IMR-90 (cell line): ENCODE measurements around the gene RBP5. TPM values are rescaled to one million over a fixed set of nuclear protein-coding genes. Genes with fewer than 3 reads are reported as not detected.

Source experiments
- ATAC-seq: fragments of 200-7000 bp; cut with Tn5 transposase; 2 replicates; pipeline ENCODE4 v1.9.1; 2020; ENCODE audit warnings: low read depth, mild to moderate bottlenecking, moderate library complexity
- BruUV-seq: library from RNA; stranded (reverse); fragments of 400-500 nt; replicated peaks from 2 replicates; lab custom pipeline; 2021; lab: Mats Ljungman, UMichigan
- CTCF ChIA-PET: fragments of 300-600 bp; formaldehyde crosslinking; extraction: SDS; loops from one replicate; lab custom pipeline; 2021; ENCODE audit warnings: antibody characterized with exemption; lab: Yijun Ruan, JAX
- POLR2A ChIA-PET: fragments of 300-600 bp; sonication (Branson Sonifier 250); formaldehyde crosslinking; loops from one replicate; lab custom pipeline; 2022; ENCODE audit warnings: antibody characterized with exemption; ENCODE audit not compliant: unreplicated experiment; lab: Charles Lee
- DNase-seq: peaks from one replicate; pipeline ENCODE4 v3.0.0; 2013
- H2AFZ ChIP-seq: replicated peaks from 2 replicates; pipeline ENCODE3; 2013; ENCODE audit warnings: low read length, mild to moderate bottlenecking; ENCODE audit not compliant: poor library complexity
- H2AK5ac ChIP-seq: 2 replicates; pipeline ENCODE4 v1.6.1; 2013; ENCODE audit warnings: low read depth, low read length, inconsistent platforms
- H2AK9ac ChIP-seq: replicated peaks from 2 replicates; pipeline ENCODE3; 2013; ENCODE audit warnings: mild to moderate bottlenecking, low read depth, low read length, moderate library complexity; ENCODE audit not compliant: poor library complexity
- H2BK120ac ChIP-seq: 2 replicates; pipeline ENCODE4 v1.6.1; 2013; ENCODE audit warnings: low read depth, low read length, inconsistent platforms
- H2BK15ac ChIP-seq: 3 replicates; pipeline ENCODE4 v1.6.1; 2013; ENCODE audit warnings: low read depth, low read length, inconsistent platforms
- H2BK20ac ChIP-seq: 2 replicates; pipeline ENCODE4 v1.6.1; 2013; ENCODE audit warnings: low read depth, mild to moderate bottlenecking, inconsistent platforms, low read length, moderate library complexity
- H2BK5ac ChIP-seq: 2 replicates; pipeline ENCODE4 v1.6.1; 2013; ENCODE audit warnings: mild to moderate bottlenecking, low read depth, low read length, inconsistent platforms; ENCODE audit not compliant: poor library complexity, severe bottlenecking
- H3K14ac ChIP-seq: replicated peaks from 2 replicates; pipeline ENCODE4 v1.6.1; 2013; ENCODE audit warnings: low read depth, low read length, inconsistent platforms
- H3K18ac ChIP-seq: 2 replicates; pipeline ENCODE4 v1.6.1; 2013; ENCODE audit warnings: low read depth, low read length, control low read depth
- H3K23ac ChIP-seq: 2 replicates; pipeline ENCODE4 v1.6.1; 2013; ENCODE audit warnings: low read depth, low read length, inconsistent platforms
- H3K27ac ChIP-seq: 2 replicates; pipeline ENCODE4 v1.5.1; 2013; ENCODE audit warnings: mild to moderate bottlenecking, control low read depth, low read length; ENCODE audit not compliant: insufficient read depth
- H3K27me3 ChIP-seq: 2 replicates; pipeline ENCODE4 v1.6.1; 2013; ENCODE audit warnings: low read length; ENCODE audit not compliant: control insufficient read depth, insufficient read depth
- H3K36me3 ChIP-seq: 2 replicates; pipeline ENCODE4 v1.6.1; 2013; ENCODE audit warnings: low read length, mixed read lengths; ENCODE audit not compliant: control insufficient read depth, insufficient read depth
- H3K4ac ChIP-seq: 2 replicates; pipeline ENCODE4 v1.6.1; 2013; ENCODE audit warnings: low read depth, low read length, inconsistent platforms
- H3K4me1 ChIP-seq: 2 replicates; pipeline ENCODE4 v1.6.1; 2013; ENCODE audit warnings: low read length, mixed read lengths; ENCODE audit not compliant: control insufficient read depth, insufficient read depth
- H3K4me2 ChIP-seq: 2 replicates; pipeline ENCODE4 v1.6.1; 2013; ENCODE audit warnings: low read depth, mild to moderate bottlenecking, control low read depth, low read length, moderate library complexity
- H3K4me3 ChIP-seq: 2 replicates; pipeline ENCODE4 v1.5.1; 2013; ENCODE audit warnings: low read depth, mild to moderate bottlenecking, control low read depth, low read length, moderate library complexity; ENCODE audit not compliant: insufficient read depth
- H3K56ac ChIP-seq: 2 replicates; pipeline ENCODE4 v1.6.1; 2013; ENCODE audit warnings: low read length, inconsistent platforms; ENCODE audit not compliant: insufficient read depth; ENCODE audit errors: extremely low read depth
- H3K79me1 ChIP-seq, 2 experiments: 2 replicates each; pipeline ENCODE4 v1.6.1; 2013; ENCODE audit warnings: low read length in 2 of 2, inconsistent platforms in 1 of 2, low read depth in 1 of 2
- H3K9ac ChIP-seq: 2 replicates; pipeline ENCODE4 v1.6.1; 2013; ENCODE audit warnings: low read depth, low read length, control low read depth
- H3K9me1 ChIP-seq: 2 replicates; pipeline ENCODE4 v1.6.1; 2013; ENCODE audit warnings: low read length, inconsistent platforms; ENCODE audit not compliant: insufficient read depth
- H3K9me3 ChIP-seq: 2 replicates; pipeline ENCODE4 v1.6.1; 2013; ENCODE audit warnings: low read length; ENCODE audit not compliant: control insufficient read depth, insufficient read depth
- H4K20me1 ChIP-seq: 2 replicates; pipeline ENCODE4 v1.6.1; 2013; ENCODE audit warnings: low read length, inconsistent platforms; ENCODE audit not compliant: insufficient read depth
- H4K5ac ChIP-seq: 2 replicates; pipeline ENCODE4 v1.6.1; 2013; ENCODE audit warnings: mild to moderate bottlenecking, low read depth, low read length, control low read depth
- H4K8ac ChIP-seq, 2 experiments: 2 replicates each; pipeline ENCODE4 v1.6.1; 2013; ENCODE audit warnings: low read depth in 2 of 2, low read length in 2 of 2, control low read depth in 1 of 2, inconsistent platforms in 1 of 2
- H4K91ac ChIP-seq: 2 replicates; pipeline ENCODE4 v1.6.1; 2013; ENCODE audit warnings: low read depth, low read length, inconsistent platforms; ENCODE audit not compliant: insufficient read depth
- BHLHE40 ChIP-seq: fragments of 150-350 bp; IDR thresholded peaks from 2 replicates; pipeline ENCODE4 v1.6.1; 2016; ENCODE audit warnings: mild to moderate bottlenecking, low read depth, low read length
- CEBPB ChIP-seq: IDR thresholded peaks from 2 replicates; pipeline ENCODE4 v1.6.1; 2012; ENCODE audit warnings: low read depth, low read length, improper control_type of control experiment
- CHD1 ChIP-seq: IDR thresholded peaks from 2 replicates; pipeline ENCODE4 v1.6.1; 2012; ENCODE audit warnings: low read depth, low read length, improper control_type of control experiment
- FOS ChIP-seq: fragments of 150-350 bp; IDR thresholded peaks from 2 replicates; pipeline ENCODE4 v1.6.1; 2016; ENCODE audit warnings: low read depth, low read length
- MAFK ChIP-seq: IDR thresholded peaks from 2 replicates; pipeline ENCODE4 v1.6.1; 2012; ENCODE audit warnings: low read depth, low read length, improper control_type of control experiment
- MAZ ChIP-seq: IDR thresholded peaks from 2 replicates; pipeline ENCODE4 v1.6.1; 2012; ENCODE audit warnings: low read depth, mild to moderate bottlenecking, low read length, improper control_type of control experiment, moderate library complexity, borderline replicate concordance
- MXI1 ChIP-seq: IDR thresholded peaks from 2 replicates; pipeline ENCODE4 v1.6.1; 2012; ENCODE audit warnings: low read depth, mild to moderate bottlenecking, low read length, moderate library complexity, borderline replicate concordance
- NFE2L2 ChIP-seq: fragments of 150-350 bp; IDR thresholded peaks from 2 replicates; pipeline ENCODE4 v1.6.1; 2016; ENCODE audit warnings: low read depth, mild to moderate bottlenecking, low read length
- POLR2A ChIP-seq: IDR thresholded peaks from 2 replicates; pipeline ENCODE4 v1.6.1; 2012; ENCODE audit warnings: mild to moderate bottlenecking, low read depth, low read length
- RAD21 ChIP-seq: IDR thresholded peaks from 2 replicates; pipeline ENCODE4 v1.6.1; 2012; ENCODE audit warnings: low read length, improper control_type of control experiment
- RCOR1 ChIP-seq: IDR thresholded peaks from 2 replicates; pipeline ENCODE4 v1.6.1; 2012; ENCODE audit warnings: mild to moderate bottlenecking, low read length, improper control_type of control experiment; ENCODE audit not compliant: insufficient replicate concordance
- RFX5 ChIP-seq: IDR thresholded peaks from 2 replicates; pipeline ENCODE4 v1.8.0; 2012; ENCODE audit warnings: low read depth, mild to moderate bottlenecking, low read length, moderate library complexity
- SMC3 ChIP-seq: fragments of 150-350 bp; IDR thresholded peaks from 2 replicates; pipeline ENCODE4 v1.6.1; 2016; ENCODE audit warnings: low read depth, mild to moderate bottlenecking, antibody characterized with exemption, low read length, moderate library complexity
- WGBS, 2 experiments: methylation state at CpG; one replicate each; pipeline versions ENCODE4 v1.1.5 to v1.1.7; 2013; ENCODE audit warnings: missing lambda C conversion rate in 2 of 2; ENCODE audit not compliant: insufficient read length in 1 of 2; ENCODE audit errors: extremely low coverage in 2 of 2; 5-methylcytosine and 5-hydroxymethylcytosine counted together
- dilution Hi-C: fragments of 300-500 bp; cut with HindIII; formaldehyde crosslinking; loops from one replicate; pipeline ENCODE4 v1.14.3; 2018; ENCODE audit warnings: low sequenced_read_pairs; ENCODE audit not compliant: unreplicated experiment
- in situ Hi-C: fragments of 300-500 bp; cut with MboI; formaldehyde crosslinking; loops from 3 replicates; pipeline ENCODE4 v1.14.3; 2019; ENCODE audit warnings: low sequenced_read_pairs, inconsistent platforms, mixed read lengths
- intact Hi-C: fragments of 100-400 bp; cut with micrococcal nuclease; formaldehyde crosslinking; loops from 2 replicates; pipeline ENCODE4 v1.10.0; 2022
- polyA plus RNA-seq, 3 experiments: library from polyadenylated mRNA; depleted of rRNA; stranded (reverse); fragments of >200 nt; gene quantifications; 2 replicates each; pipeline ENCODE4 v1.2.3, GENCODE V29; 2012; ENCODE audit warnings: low replicate concordance in 1 of 3
- total RNA-seq: library from RNA; depleted of rRNA; stranded (reverse); fragments of >200 nt; gene quantifications from 2 replicates; pipeline ENCODE4 v1.2.3, GENCODE V29; 2012
- TF ChIP-seq, protein P1 (sequence below): fragments of 150-350 bp; IDR thresholded peaks from 2 replicates; pipeline ENCODE4 v1.6.1; 2016; ENCODE audit warnings: low read depth, mild to moderate bottlenecking, low read length, moderate library complexity, borderline replicate concordance
- TF ChIP-seq, protein P2 (sequence below): fragments of 150-350 bp; IDR thresholded peaks from 2 replicates; pipeline ENCODE4 v1.6.1; 2017; ENCODE audit warnings: mild to moderate bottlenecking, antibody characterized with exemption, low read length, low read depth
- TF ChIP-seq, protein P3 (sequence below): conservative IDR thresholded peaks from 2 replicates; pipeline ENCODE4 v1.5.1; 2012; ENCODE audit warnings: mild to moderate bottlenecking, low read depth, low read length, improper control_type of control experiment

The RBP5 gene
- total and polyA plus RNA-seq, 2 of the 4 experiments (the other 2 are of a cell fraction), result 0.15 TPM; not detected in 1

DNA sequence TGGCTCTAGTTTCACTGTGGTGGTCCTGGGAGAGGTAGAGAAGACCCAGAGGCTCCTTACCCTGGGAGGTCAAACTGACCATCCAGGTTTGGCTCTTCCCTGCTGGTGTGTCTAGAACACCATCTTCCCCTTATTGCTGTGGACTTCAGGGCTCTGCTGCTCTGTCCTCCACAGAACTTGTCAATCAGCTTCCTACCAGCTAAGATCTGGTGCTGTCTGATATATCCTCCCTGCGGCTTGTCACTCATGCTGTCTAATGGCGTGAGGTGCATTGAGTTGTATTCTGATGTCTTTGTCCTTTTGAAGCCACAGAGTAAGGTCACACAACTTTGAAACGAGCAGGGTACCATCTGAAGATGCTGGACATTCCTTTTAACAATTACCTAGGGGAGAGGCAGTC lies 12.5 kb downstream of the RBP5 start:
- WGBS, 2 experiments, result no CpG with 5 or more reads among the region's 3 CpGs
- no TSS peak for BruUV-seq

More for the DNA sequence above, 12.5 kb downstream of the RBP5 start:
- H3K79me1 ChIP-seq, result 0 out of 4 replicates have a peak, but pooled peaks cover 0 to 7% of the 10 kb centered on the region in 2 experiments
- DNase-seq (no peak), ATAC-seq (no peak)
- no peak overlapping the region for H3K23ac ChIP-seq
- H3K27ac ChIP-seq, result no peak overlapping the region
- H2BK15ac ChIP-seq, result no peak overlapping the region
- H2AK9ac ChIP-seq, result peak overlapping the region; percentile 12
- no peak overlapping the region for H3K4ac ChIP-seq
- no peak overlapping the region for H3K4me3 ChIP-seq
- POLR2A ChIA-PET, result no interaction called here
- H3K9me1 ChIP-seq, result no peaks in the 10 kb centered on the region
- no peak overlapping the region for H3K18ac ChIP-seq
- H3K14ac ChIP-seq, result no peak overlapping the region
- no peaks in the 10 kb centered on the region for H3K27me3 ChIP-seq
- H2BK120ac ChIP-seq, result no peak overlapping the region
- H4K8ac ChIP-seq, result no peak overlapping the region
- H3K4me1 ChIP-seq, result no peaks in the 10 kb centered on the region; the same call in 1 of the 2 replicates
- H4K91ac ChIP-seq, result no peak overlapping the region
- H2BK5ac ChIP-seq, result no peak overlapping the region
- in situ Hi-C loops, result loop anchor here (10.0 kb wide), 1 partner anchor 171 kb away; the partner anchor contains the start of genes C12orf57 and RNU7-1
- no peak overlapping the region for H2BK20ac ChIP-seq
- H4K20me1 ChIP-seq, result no peaks in the 10 kb centered on the region
- dilution Hi-C loops, result no loop called here
- no peak overlapping the region for H3K9ac ChIP-seq
- H3K36me3 ChIP-seq, result peaks cover 41% of the 10 kb centered on the region
- no peak overlapping the region for H3K4me2 ChIP-seq
- no peak overlapping the region for H4K5ac ChIP-seq
- CTCF ChIA-PET, result no interaction called here
- no peak overlapping the region for H2AFZ ChIP-seq
- H3K56ac ChIP-seq, result no peak overlapping the region
- intact Hi-C loops, result no loop called here
- no peaks in the 10 kb centered on the region for H3K9me3 ChIP-seq
- no peak overlapping the region for H2AK5ac ChIP-seq
- TF ChIP-seq NFE2L2, result no peak
- TF ChIP-seq, protein P1, sequence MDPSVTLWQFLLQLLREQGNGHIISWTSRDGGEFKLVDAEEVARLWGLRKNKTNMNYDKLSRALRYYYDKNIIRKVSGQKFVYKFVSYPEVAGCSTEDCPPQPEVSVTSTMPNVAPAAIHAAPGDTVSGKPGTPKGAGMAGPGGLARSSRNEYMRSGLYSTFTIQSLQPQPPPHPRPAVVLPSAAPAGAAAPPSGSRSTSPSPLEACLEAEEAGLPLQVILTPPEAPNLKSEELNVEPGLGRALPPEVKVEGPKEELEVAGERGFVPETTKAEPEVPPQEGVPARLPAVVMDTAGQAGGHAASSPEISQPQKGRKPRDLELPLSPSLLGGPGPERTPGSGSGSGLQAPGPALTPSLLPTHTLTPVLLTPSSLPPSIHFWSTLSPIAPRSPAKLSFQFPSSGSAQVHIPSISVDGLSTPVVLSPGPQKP, result no peak
- no peak for TF ChIP-seq POLR2A
- TF ChIP-seq, protein P2, sequence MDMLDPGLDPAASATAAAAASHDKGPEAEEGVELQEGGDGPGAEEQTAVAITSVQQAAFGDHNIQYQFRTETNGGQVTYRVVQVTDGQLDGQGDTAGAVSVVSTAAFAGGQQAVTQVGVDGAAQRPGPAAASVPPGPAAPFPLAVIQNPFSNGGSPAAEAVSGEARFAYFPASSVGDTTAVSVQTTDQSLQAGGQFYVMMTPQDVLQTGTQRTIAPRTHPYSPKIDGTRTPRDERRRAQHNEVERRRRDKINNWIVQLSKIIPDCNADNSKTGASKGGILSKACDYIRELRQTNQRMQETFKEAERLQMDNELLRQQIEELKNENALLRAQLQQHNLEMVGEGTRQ, result no peak
- TF ChIP-seq SMC3, result no peak
- TF ChIP-seq MXI1, result no peak
- TF ChIP-seq, protein P3, sequence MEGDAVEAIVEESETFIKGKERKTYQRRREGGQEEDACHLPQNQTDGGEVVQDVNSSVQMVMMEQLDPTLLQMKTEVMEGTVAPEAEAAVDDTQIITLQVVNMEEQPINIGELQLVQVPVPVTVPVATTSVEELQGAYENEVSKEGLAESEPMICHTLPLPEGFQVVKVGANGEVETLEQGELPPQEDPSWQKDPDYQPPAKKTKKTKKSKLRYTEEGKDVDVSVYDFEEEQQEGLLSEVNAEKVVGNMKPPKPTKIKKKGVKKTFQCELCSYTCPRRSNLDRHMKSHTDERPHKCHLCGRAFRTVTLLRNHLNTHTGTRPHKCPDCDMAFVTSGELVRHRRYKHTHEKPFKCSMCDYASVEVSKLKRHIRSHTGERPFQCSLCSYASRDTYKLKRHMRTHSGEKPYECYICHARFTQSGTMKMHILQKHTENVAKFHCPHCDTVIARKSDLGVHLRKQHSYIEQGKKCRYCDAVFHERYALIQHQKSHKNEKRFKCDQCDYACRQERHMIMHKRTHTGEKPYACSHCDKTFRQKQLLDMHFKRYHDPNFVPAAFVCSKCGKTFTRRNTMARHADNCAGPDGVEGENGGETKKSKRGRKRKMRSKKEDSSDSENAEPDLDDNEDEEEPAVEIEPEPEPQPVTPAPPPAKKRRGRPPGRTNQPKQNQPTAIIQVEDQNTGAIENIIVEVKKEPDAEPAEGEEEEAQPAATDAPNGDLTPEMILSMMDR, result no peak
- TF ChIP-seq RFX5, result no peak
- TF ChIP-seq CHD1, result no peak
- no peak for TF ChIP-seq RCOR1
- no peak for TF ChIP-seq FOS
- TF ChIP-seq MAZ, result no peak
- TF ChIP-seq RAD21, result no peak
- no peak for TF ChIP-seq BHLHE40
- TF ChIP-seq CEBPB, result no peak
- TF ChIP-seq MAFK, result no peak
